H9 (cell line): Measurements from ENCODE around the gene URAD. TPM values are rescaled to one million over a fixed set of nuclear protein-coding genes. Genes with fewer than 3 reads are reported as not detected.

Experiments used
- DNase-seq: peaks from one replicate; pipeline ENCODE4 v3.0.0-alpha.2; 2017
- H2AFZ ChIP-seq: one replicate; pipeline ENCODE4 v1.6.1; 2013; ENCODE audit warnings: mild to moderate bottlenecking, low read length, control low read depth, moderate library complexity
- H2AK5ac ChIP-seq: 2 replicates; pipeline ENCODE4 v1.6.1; 2013; ENCODE audit warnings: low read length, control low read depth, mixed read lengths; ENCODE audit not compliant: insufficient read length
- H2BK120ac ChIP-seq: one replicate; pipeline ENCODE4 v1.6.1; 2013; ENCODE audit warnings: low read depth, mild to moderate bottlenecking, low read length, control low read depth, inconsistent platforms; ENCODE audit not compliant: poor library complexity, severe bottlenecking
- H2BK12ac ChIP-seq: 2 replicates; pipeline ENCODE4 v1.6.1; 2013; ENCODE audit warnings: low read length, control low read depth, mixed read lengths, low read depth; ENCODE audit not compliant: insufficient read length
- H2BK15ac ChIP-seq: 2 replicates; pipeline ENCODE4 v1.6.1; 2013; ENCODE audit warnings: low read depth, low read length, control low read depth
- H2BK20ac ChIP-seq: one replicate; pipeline ENCODE4 v1.6.1; 2013; ENCODE audit warnings: low read depth, mild to moderate bottlenecking, low read length, control low read depth, inconsistent platforms; ENCODE audit not compliant: poor library complexity, severe bottlenecking
- H2BK5ac ChIP-seq: 2 replicates; pipeline ENCODE4 v1.6.1; 2013; ENCODE audit warnings: low read length, control low read depth, mixed read lengths; ENCODE audit not compliant: insufficient read length
- H3K14ac ChIP-seq: 2 replicates; pipeline ENCODE4 v1.6.1; 2013; ENCODE audit warnings: low read length, control low read depth; ENCODE audit not compliant: insufficient read depth
- H3K18ac ChIP-seq: 2 replicates; pipeline ENCODE4 v1.6.1; 2013; ENCODE audit warnings: low read depth, mild to moderate bottlenecking, mixed read lengths, low read length, control low read depth; ENCODE audit not compliant: insufficient read length
- H3K23ac ChIP-seq: 2 replicates; pipeline ENCODE4 v1.6.1; 2013; ENCODE audit warnings: low read length, control low read depth, mixed read lengths, low read depth; ENCODE audit not compliant: insufficient read length
- H3K23me2 ChIP-seq: 2 replicates; pipeline ENCODE4 v1.6.1; 2013; ENCODE audit warnings: low read depth, mild to moderate bottlenecking, mixed read lengths, low read length, control low read depth; ENCODE audit not compliant: insufficient read length, poor library complexity, severe bottlenecking
- H3K27ac ChIP-seq: 2 replicates; pipeline ENCODE4 v1.5.1; 2013; ENCODE audit warnings: low read length, control low read depth, mixed read lengths, low read depth; ENCODE audit not compliant: insufficient read length
- H3K27me3 ChIP-seq: 2 replicates; pipeline ENCODE4 v1.6.1; 2013; ENCODE audit warnings: low read length, control low read depth, inconsistent platforms; ENCODE audit not compliant: insufficient read depth
- H3K4ac ChIP-seq: 2 replicates; pipeline ENCODE4 v1.6.1; 2013; ENCODE audit warnings: low read depth, mild to moderate bottlenecking, control low read depth, inconsistent platforms, low read length, moderate library complexity
- H3K4me1 ChIP-seq: 2 replicates; pipeline ENCODE4 v1.6.1; 2013; ENCODE audit warnings: low read length, control low read depth, inconsistent platforms; ENCODE audit not compliant: insufficient read depth
- H3K4me2 ChIP-seq: 2 replicates; pipeline ENCODE4 v1.6.1; 2013; ENCODE audit warnings: low read length, control low read depth, mixed read lengths; ENCODE audit not compliant: insufficient read length, insufficient read depth
- H3K56ac ChIP-seq: 2 replicates; pipeline ENCODE4 v1.6.1; 2013; ENCODE audit warnings: low read depth, mild to moderate bottlenecking, mixed read lengths, low read length, control low read depth; ENCODE audit not compliant: insufficient read length
- H3K79me1 ChIP-seq: 2 replicates; pipeline ENCODE4 v1.6.1; 2013; ENCODE audit warnings: low read depth, mild to moderate bottlenecking, moderate library complexity, low read length, control low read depth, inconsistent platforms; ENCODE audit not compliant: insufficient read depth, poor library complexity, severe bottlenecking
- H3K79me2 ChIP-seq: 2 replicates; pipeline ENCODE4 v1.6.1; 2013; ENCODE audit warnings: low read length, control low read depth, inconsistent platforms; ENCODE audit not compliant: insufficient read depth
- H3K9ac ChIP-seq: 2 replicates; pipeline ENCODE4 v1.6.1; 2013; ENCODE audit warnings: low read length, control low read depth, mixed read lengths; ENCODE audit not compliant: insufficient read length; ENCODE audit errors: extremely low read depth
- H3K9me3 ChIP-seq: one replicate; pipeline ENCODE4 v1.6.1; 2013; ENCODE audit warnings: low read depth, low read length, inconsistent platforms; ENCODE audit not compliant: control insufficient read depth
- H3T11ph ChIP-seq: one replicate; pipeline ENCODE4 v1.6.1; 2013; ENCODE audit warnings: mild to moderate bottlenecking, low read length, control low read depth, inconsistent platforms
- H4K20me1 ChIP-seq: one replicate; pipeline ENCODE4 v1.6.1; 2013; ENCODE audit not compliant: control insufficient read depth, insufficient read length, insufficient read depth
- H4K5ac ChIP-seq: 2 replicates; pipeline ENCODE4 v1.6.1; 2013; ENCODE audit warnings: low read depth, mild to moderate bottlenecking, mixed read lengths, low read length, control low read depth; ENCODE audit not compliant: insufficient read length
- H4K8ac ChIP-seq: replicated peaks from 2 replicates; pipeline ENCODE4 v1.6.1; 2013; ENCODE audit warnings: low read length, control low read depth, mixed read lengths, low read depth; ENCODE audit not compliant: insufficient read length
- H4K91ac ChIP-seq: 2 replicates; pipeline ENCODE4 v1.6.1; 2013; ENCODE audit warnings: low read depth, mild to moderate bottlenecking, moderate library complexity, mixed read lengths, low read length, control low read depth; ENCODE audit not compliant: insufficient read length
- H3K27ac Mint-ChIP-seq, 3 experiments: 2 replicates in 2 of 3; 3 replicates in 1 of 3; pipeline ENCODE4 v1.8.0; 2020 to 2021; ENCODE audit warnings: mixed read lengths in 3 of 3, mild to moderate bottlenecking in 1 of 3, moderate library complexity in 1 of 3
- H3K27me3 Mint-ChIP-seq: 2 replicates; pipeline ENCODE4 v1.8.0; 2021; ENCODE audit warnings: low read depth, mild to moderate bottlenecking, moderate library complexity, mixed read lengths
- H3K36me3 Mint-ChIP-seq, 3 experiments: 2 replicates in 2 of 3; 3 replicates in 1 of 3; pipeline ENCODE4 v1.8.0; 2020 to 2021; ENCODE audit warnings: low read depth in 3 of 3, mixed read lengths in 3 of 3; ENCODE audit not compliant: insufficient read depth in 1 of 3
- H3K4me1 Mint-ChIP-seq, 2 experiments: 2 replicates each; pipeline ENCODE4 v1.8.0; 2020; ENCODE audit warnings: mixed read lengths in 2 of 2
- H3K4me3 Mint-ChIP-seq, 2 experiments: 2 replicates in 1 of 2; 3 replicates in 1 of 2; pipeline ENCODE4 v1.8.0; 2020 to 2021; ENCODE audit warnings: mild to moderate bottlenecking in 2 of 2, mixed read lengths in 2 of 2, moderate library complexity in 1 of 2
- H3K9me3 Mint-ChIP-seq, 2 experiments: 2 replicates in 1 of 2; 3 replicates in 1 of 2; pipeline ENCODE4 v1.8.0; 2020; ENCODE audit warnings: mild to moderate bottlenecking in 2 of 2, mixed read lengths in 2 of 2, moderate library complexity in 1 of 2
- CTCF ChIP-seq: fragments of 200-600 bp; sonication (generic); conservative IDR thresholded peaks from 3 replicates; pipeline ENCODE4 v1.8.0; 2021; ENCODE audit warnings: antibody characterized with exemption, mild to moderate bottlenecking
- WGBS: extraction: QIAGEN DNeasy Blood & Tissue Kit; methylation state at CpG from one replicate; pipeline ENCODE4 v1.1.7; 2013; ENCODE audit warnings: missing lambda C conversion rate, low lambda C conversion rate, mixed read lengths; ENCODE audit not compliant: insufficient read length; ENCODE audit errors: extremely low coverage; 5-methylcytosine and 5-hydroxymethylcytosine counted together
- total RNA-seq: library from RNA; stranded (reverse); gene quantifications from 2 replicates; pipeline ENCODE4 v1.2.1, GENCODE V29; 2021

Gene URAD
- total RNA-seq, 1 experiment from 2014 or later = not detected

GRCh38 chr13:27966641-27967202 is 21.8 kb downstream of the URAD start:
- no CpG with 5 or more reads among the region's 38 CpGs for WGBS
- Histone ChIP-seq H2AK5ac (no peak overlapping the region), H3K27me3 (peaks cover 94% of the 10 kb centered on the region), H3K4ac (no peak overlapping the region), H3K4me2 (peak overlapping the region; percentile 16), H3K79me2 (no peaks in the 10 kb centered on the region), H2BK120ac (no peak overlapping the region), H4K8ac (no peak overlapping the region), H4K20me1 (peaks cover 4% of the 10 kb centered on the region), H2BK15ac (no peak overlapping the region), H3K79me1 (no peaks in the 10 kb centered on the region), H2BK12ac (no peak overlapping the region), H2BK20ac (no peak overlapping the region), H4K91ac (no peak overlapping the region), H2BK5ac (no peak overlapping the region), H3K23ac (no peak overlapping the region), H3T11ph (no peak overlapping the region), H3K4me1 (peaks cover 12% of the 10 kb centered on the region), H3K56ac (no peak overlapping the region), H3K18ac (no peak overlapping the region), H3K9ac (no peak overlapping the region), H2AFZ (no peak overlapping the region), H3K9me3 (no peaks in the 10 kb centered on the region), H3K27ac (no peak overlapping the region), H3K14ac (no peak overlapping the region), H4K5ac (no peak overlapping the region), H3K23me2 (no peaks in the 10 kb centered on the region)
- no peak overlapping the region for H3K27ac Mint-ChIP-seq
- no peak for TF ChIP-seq CTCF
- peak overlapping the region in 1 of 2 experiments; percentile 67; a peak in 2 of 5 replicates for H3K4me3 Mint-ChIP-seq
- peaks cover 41 to 57% of the 10 kb centered on the region in 2 experiments for H3K4me1 Mint-ChIP-seq
- H3K27me3 Mint-ChIP-seq = peaks cover 100% of the 10 kb centered on the region
- peaks cover 2 to 15% of the 10 kb centered on the region in 2 experiments for H3K9me3 Mint-ChIP-seq
- no peaks in the 10 kb centered on the region for H3K36me3 Mint-ChIP-seq
- DNase-seq = peak; percentile 90
